CD14-positive monocyte (primary cell): ENCODE data around the gene MAP3K7CL. TPM values are rescaled to one million over a fixed set of nuclear protein-coding genes. Genes with fewer than 3 reads are reported as not detected.

ENCODE experiments used
- DNase-seq, 3 donors: peaks; one replicate each; pipeline ENCODE4 v3.0.0-alpha.2; 2011 to 2022
- H2AFZ ChIP-seq: 2 replicates; pipeline ENCODE4 v1.6.0; 2012; ENCODE audit warnings: mild to moderate bottlenecking, low read depth, low read length, inconsistent platforms; ENCODE audit not compliant: insufficient read depth, poor library complexity, severe bottlenecking
- H3K27ac ChIP-seq, 2 donors: 1 replicate in 1 of 2; 2 replicates in 1 of 2; pipeline ENCODE4 v1.5.1; 2012 to 2013; ENCODE audit warnings: low read length in 2 of 2, control low read depth in 1 of 2, inconsistent platforms in 1 of 2, low read depth in 1 of 2, mild to moderate bottlenecking in 1 of 2
- H3K27me3 ChIP-seq, 2 donors: one replicate each; pipeline versions ENCODE4 v1.6.0 to v1.6.1; 2011 to 2013; ENCODE audit warnings: low read length in 2 of 2; ENCODE audit not compliant: control insufficient read depth in 2 of 2, insufficient read depth in 2 of 2
- H3K36me3 ChIP-seq, 2 donors: replicated peaks in 1 of 2; 1 replicate in 1 of 2; 2 replicates in 1 of 2; pipeline versions ENCODE4 v1.5.1 to v1.6.1; 2012 to 2013; ENCODE audit warnings: low read length in 2 of 2, control low read depth in 1 of 2, inconsistent platforms in 1 of 2, mild to moderate bottlenecking in 1 of 2; ENCODE audit not compliant: insufficient read depth in 2 of 2, control insufficient read depth in 1 of 2
- H3K4me1 ChIP-seq, 2 donors: 1 replicate in 1 of 2; 2 replicates in 1 of 2; pipeline versions ENCODE4 v1.5.1 to v1.6.1; 2012 to 2013; ENCODE audit warnings: low read length in 2 of 2, control low read depth in 1 of 2, inconsistent platforms in 1 of 2, mild to moderate bottlenecking in 1 of 2, moderate library complexity in 1 of 2; ENCODE audit not compliant: insufficient read depth in 2 of 2, control insufficient read depth in 1 of 2
- H3K4me2 ChIP-seq: replicated peaks from 2 replicates; pipeline ENCODE3; 2012; ENCODE audit warnings: low read length, moderate library complexity, mild to moderate bottlenecking; ENCODE audit not compliant: poor library complexity, severe bottlenecking; ENCODE audit errors: extremely low read depth
- H3K4me3 ChIP-seq, 3 experiments: fragments of 200-600 bp in 1 of 3; sonication (generic) in 1 of 3; replicated peaks in 1 of 3; 1 replicate in 2 of 3; 2 replicates in 1 of 3; pipeline ENCODE4 v1.5.1; 2011 to 2013; ENCODE audit warnings: low read length in 3 of 3, mild to moderate bottlenecking in 3 of 3, control low read depth in 2 of 3, low read depth in 2 of 3, inconsistent platforms in 1 of 3, moderate library complexity in 1 of 3
- H3K79me2 ChIP-seq: 2 replicates; pipeline ENCODE4 v1.6.0; 2012; ENCODE audit warnings: mild to moderate bottlenecking, control low read depth, inconsistent platforms, low read length, moderate library complexity; ENCODE audit not compliant: insufficient read depth
- H3K9ac ChIP-seq: 2 replicates; pipeline ENCODE4 v1.6.0; 2017; ENCODE audit warnings: low read length, mild to moderate bottlenecking; ENCODE audit not compliant: insufficient read depth, poor library complexity, severe bottlenecking
- H3K9me3 ChIP-seq, 2 donors: replicated peaks in 1 of 2; 1 replicate in 1 of 2; 2 replicates in 1 of 2; pipeline versions ENCODE4 v1.5.1 to v1.6.1; 2012 to 2013; ENCODE audit warnings: low read length in 2 of 2, control low read depth in 1 of 2; ENCODE audit not compliant: control insufficient read depth in 1 of 2, insufficient read depth in 1 of 2
- H4K20me1 ChIP-seq: 2 replicates; pipeline ENCODE4 v1.6.0; 2012; ENCODE audit warnings: mild to moderate bottlenecking, low read length, control low read depth, moderate library complexity; ENCODE audit not compliant: insufficient read depth
- H3K27ac Mint-ChIP-seq, 7 donors: one replicate each; pipeline ENCODE4 v1.8.0; 2020; ENCODE audit warnings: mild to moderate bottlenecking in 7 of 7, mixed read lengths in 7 of 7, moderate library complexity in 6 of 7, inconsistent platforms in 2 of 7
- H3K27me3 Mint-ChIP-seq, 3 donors: one replicate each; pipeline ENCODE4 v1.8.0; 2021 to 2022; ENCODE audit warnings: low read depth in 3 of 3, mild to moderate bottlenecking in 3 of 3, mixed read lengths in 3 of 3, moderate library complexity in 3 of 3, inconsistent platforms in 1 of 3
- H3K36me3 Mint-ChIP-seq, 2 donors: one replicate each; pipeline ENCODE4 v1.8.0; 2020; ENCODE audit warnings: mixed read lengths in 2 of 2, inconsistent platforms in 1 of 2, mild to moderate bottlenecking in 1 of 2
- H3K4me1 Mint-ChIP-seq: one replicate; pipeline ENCODE4 v1.8.0; 2020; ENCODE audit warnings: mild to moderate bottlenecking, mixed read lengths
- H3K4me3 Mint-ChIP-seq, 2 donors: one replicate each; pipeline ENCODE4 v1.8.0; 2020; ENCODE audit warnings: mild to moderate bottlenecking in 2 of 2, mixed read lengths in 2 of 2, moderate library complexity in 1 of 2
- H3K9me3 Mint-ChIP-seq, 7 donors: one replicate each; pipeline ENCODE4 v1.8.0; 2020 to 2022; ENCODE audit warnings: mixed read lengths in 7 of 7, mild to moderate bottlenecking in 6 of 7, moderate library complexity in 6 of 7, inconsistent platforms in 2 of 7
- CTCF ChIP-seq: fragments of 200-600 bp; IDR thresholded peaks from one replicate; pipeline ENCODE4 v1.8.0; 2022; ENCODE audit warnings: antibody characterized with exemption, mild to moderate bottlenecking
- WGBS: methylation state at CpG from one replicate; pipeline ENCODE4 v1.1.5; 2013; ENCODE audit warnings: missing lambda C conversion rate; ENCODE audit not compliant: insufficient coverage; 5-methylcytosine and 5-hydroxymethylcytosine counted together
- intact Hi-C, 2 donors: fragments of 100-400 bp; cut with micrococcal nuclease; formaldehyde crosslinking; loops; one replicate each; pipeline versions ENCODE4 v1.15.0 to v1.15.1; 2023
- polyA plus RNA-seq, 3 donors: library from polyadenylated mRNA; depleted of rRNA in 1 of 3; unstranded in 2 of 3; stranded (reverse) in 1 of 3; fragments of 300-500 nt in 2 of 3; fragments of >200 nt in 1 of 3; fragmentation: Illumina TruSeq in 2 of 3; gene quantifications; 1 replicate in 2 of 3; 2 replicates in 1 of 3; pipeline ENCODE4 v1.2.3, GENCODE V29; 2012 to 2021

Gene MAP3K7CL
- polyA plus RNA-seq, 3 donors: 14.6 to 15.8 (median 15.7) TPM

GRCh38 chr21:29133796-29134195 is 3.4 kb downstream of the MAP3K7CL start:
- peaks cover 4% of the 10 kb centered on the region for H3K4me1 Mint-ChIP-seq

GRCh38 chr21:29135481-29135880 is 5.0 kb downstream of the MAP3K7CL start:
- Histone ChIP-seq H3K4me1 (no peaks in the 10 kb centered on the region), H3K79me2 (no peaks in the 10 kb centered on the region), H3K4me2 (no peak overlapping the region), H3K4me3 (no peak overlapping the region), H3K27me3 (no peaks in the 10 kb centered on the region), H2AFZ (no peak overlapping the region), H3K9me3 (no peaks in the 10 kb centered on the region), H3K36me3 (no peaks in the 10 kb centered on the region), H3K9ac (no peak overlapping the region), H3K27ac (no peak overlapping the region), H4K20me1 (no peaks in the 10 kb centered on the region)
- no peak overlapping the region for H3K27ac Mint-ChIP-seq
- no peak overlapping the region for H3K4me3 Mint-ChIP-seq
- H3K36me3 Mint-ChIP-seq: peaks cover 0 to 3% of the 10 kb centered on the region in 2 donors
- no peak for DNase-seq
- intact Hi-C loops: no loop called here
- peaks cover 0 to under 1% (median 0%) of the 10 kb centered on the region in 7 donors for H3K9me3 Mint-ChIP-seq
- no peak for TF ChIP-seq CTCF
- peaks cover 1 to 3% (median 1%) of the 10 kb centered on the region in 3 donors for H3K27me3 Mint-ChIP-seq
- peaks cover 2% of the 10 kb centered on the region for H3K4me1 Mint-ChIP-seq

More at GRCh38 chr21:29133796-29134195, 3.4 kb downstream of the MAP3K7CL start:
- Histone ChIP-seq H3K9ac (no peak overlapping the region), H3K79me2 (no peaks in the 10 kb centered on the region), H2AFZ (no peak overlapping the region), H3K27ac (no peak overlapping the region), H3K4me1 (no peaks in the 10 kb centered on the region), H3K4me2 (no peak overlapping the region), H3K36me3 (no peaks in the 10 kb centered on the region), H3K4me3 (no peak overlapping the region), H3K9me3 (no peaks in the 10 kb centered on the region), H4K20me1 (no peaks in the 10 kb centered on the region), H3K27me3 (no peaks in the 10 kb centered on the region)
- Mint-ChIP-seq H3K27ac (peak overlapping the region in 1 of 7 donors; percentile 68), H3K27me3 (peaks cover 1 to 3% (median 1%) of the 10 kb centered on the region in 3 donors), H3K4me3 (no peak overlapping the region), H3K9me3 (peaks cover 0 to 3% (median 2%) of the 10 kb centered on the region in 7 donors), H3K36me3 (peaks cover 0 to 6% of the 10 kb centered on the region in 2 donors)
- no CpG with 5 or more reads among the region's 5 CpGs for WGBS
- TF ChIP-seq CTCF: no peak
- no peak for DNase-seq
- intact Hi-C loops: no loop called here
